GM19043 (cell line): ENCODE data around the gene PRKCE.

Source experiments
- ATAC-seq: cut with Tn5 transposase; IDR thresholded peaks from one replicate; pipeline ENCODE4 v1.9.1; 2021; ENCODE audit warnings: low read depth; ENCODE audit not compliant: unreplicated experiment

Gene PRKCE

GRCh38 chr2:46119453-46119852, 468.0 kb downstream of the PRKCE start:
- no peak for ATAC-seq

DNA sequence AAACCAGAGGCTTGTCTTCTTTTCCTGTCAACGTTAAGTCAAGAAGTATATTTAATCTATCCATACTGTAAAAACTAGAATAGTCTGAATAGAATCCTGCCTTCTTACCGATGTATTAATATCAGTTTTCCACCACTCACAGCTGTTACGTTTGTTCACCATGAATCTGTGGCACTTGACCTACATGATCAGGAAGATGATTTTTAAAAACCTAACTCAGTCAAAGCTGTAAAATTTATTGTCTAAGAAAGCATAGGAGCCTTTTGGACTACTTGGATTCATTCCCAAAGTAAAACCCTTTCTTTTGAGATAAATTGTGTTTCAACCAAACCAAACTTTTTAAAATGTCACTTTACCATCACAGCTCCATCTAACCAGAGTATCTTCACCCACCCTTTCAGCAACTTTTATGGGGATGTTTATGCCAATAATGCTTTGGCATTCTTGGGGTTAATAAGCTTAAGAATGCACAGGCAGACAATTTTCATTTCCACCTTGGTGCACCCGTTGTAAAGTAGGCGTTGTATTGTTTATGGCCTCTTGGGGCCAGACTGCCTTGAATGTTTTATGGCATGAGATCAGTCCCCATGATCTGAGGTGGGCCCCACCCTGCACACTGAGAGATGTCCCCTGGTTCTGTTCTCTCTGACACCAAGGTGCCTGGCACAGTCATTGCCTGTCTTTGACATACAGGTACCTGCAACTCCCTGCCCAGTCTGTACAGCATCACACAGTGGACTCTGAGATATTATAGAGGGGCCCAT, 469.5 kb downstream of the PRKCE start:
- ATAC-seq, result no peak

DNA sequence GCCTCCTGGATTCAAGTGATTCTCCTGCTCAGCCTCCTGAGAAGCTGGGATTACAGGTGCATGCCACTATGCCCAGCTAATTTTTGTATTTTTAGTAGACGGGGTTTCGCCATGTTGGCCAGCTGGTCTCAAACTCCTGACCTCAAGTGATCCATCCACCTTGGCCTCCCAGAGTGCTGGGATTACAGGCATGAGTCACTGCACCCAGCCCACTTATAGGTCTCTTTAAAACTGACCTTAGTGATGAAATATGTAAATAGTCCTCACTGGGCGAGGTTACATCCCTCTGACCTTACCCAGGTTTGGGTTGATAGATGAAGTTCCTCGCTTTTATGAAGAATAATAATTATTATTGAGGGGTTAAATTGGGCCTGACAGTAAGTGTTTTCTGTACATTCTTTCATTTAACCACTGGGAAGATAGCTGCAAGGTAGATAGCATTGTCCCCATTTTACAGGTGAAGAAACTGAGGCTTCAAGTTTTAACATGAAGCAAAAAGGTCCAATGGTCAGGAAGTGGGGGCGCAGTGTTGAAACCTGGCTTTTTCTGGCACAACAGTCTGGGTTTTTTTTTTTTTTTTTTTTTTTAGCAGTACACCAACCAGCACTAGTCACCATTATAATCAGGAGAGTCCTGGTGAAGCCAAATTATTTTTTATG, 471.0 kb downstream of the PRKCE start:
- ATAC-seq, result no peak

- no peak for ATAC-seq
Measured at GRCh38 chr2:46123013-46123412, 471.5 kb downstream of the PRKCE start.

DNA sequence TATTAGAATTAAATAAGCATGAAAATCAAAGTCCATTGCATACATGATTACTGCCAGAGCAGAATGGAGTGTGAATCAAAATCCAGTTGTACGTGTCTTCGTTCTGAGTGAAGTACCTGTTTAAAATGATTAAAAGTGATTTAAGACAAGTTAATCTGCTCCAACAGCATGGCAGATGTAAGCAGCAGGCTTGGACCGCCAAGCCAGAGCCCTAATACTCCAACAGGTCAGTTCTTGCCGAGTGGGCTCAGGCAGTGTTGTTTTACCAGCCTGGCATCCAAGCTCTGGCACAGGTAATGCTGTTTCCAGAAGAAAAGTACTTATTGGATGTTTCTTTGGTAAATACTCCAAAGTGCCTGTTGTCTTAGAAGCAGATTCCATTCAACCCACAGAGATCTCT, 474.3 kb downstream of the PRKCE start:
- no peak for ATAC-seq

DNA sequence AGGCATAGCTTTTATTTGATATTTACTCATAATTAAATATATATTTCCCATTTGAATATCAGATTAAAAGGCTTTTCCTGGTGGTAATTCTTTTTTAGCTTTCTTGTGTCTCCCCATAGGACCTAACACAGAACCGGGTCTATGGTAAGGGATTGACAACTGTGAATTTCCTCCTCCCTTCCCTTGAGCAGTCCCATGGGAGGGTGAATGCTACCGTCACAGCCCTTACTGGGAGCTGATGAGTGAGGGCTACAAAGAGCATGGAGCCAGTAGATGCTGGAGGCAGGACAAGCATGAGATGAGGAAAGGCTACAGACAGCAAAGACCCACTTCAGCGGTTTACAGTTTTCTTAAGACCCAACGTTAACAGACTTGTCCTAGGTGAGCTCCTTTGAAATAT, 475.1 kb downstream of the PRKCE start:
- no peak for ATAC-seq

- no peak for ATAC-seq
Measured at GRCh38 chr2:46127176-46127575, 475.7 kb downstream of the PRKCE start.

- ATAC-seq, result no peak
Measured at GRCh38 chr2:46130511-46130910, 479.0 kb downstream of the PRKCE start.

DNA sequence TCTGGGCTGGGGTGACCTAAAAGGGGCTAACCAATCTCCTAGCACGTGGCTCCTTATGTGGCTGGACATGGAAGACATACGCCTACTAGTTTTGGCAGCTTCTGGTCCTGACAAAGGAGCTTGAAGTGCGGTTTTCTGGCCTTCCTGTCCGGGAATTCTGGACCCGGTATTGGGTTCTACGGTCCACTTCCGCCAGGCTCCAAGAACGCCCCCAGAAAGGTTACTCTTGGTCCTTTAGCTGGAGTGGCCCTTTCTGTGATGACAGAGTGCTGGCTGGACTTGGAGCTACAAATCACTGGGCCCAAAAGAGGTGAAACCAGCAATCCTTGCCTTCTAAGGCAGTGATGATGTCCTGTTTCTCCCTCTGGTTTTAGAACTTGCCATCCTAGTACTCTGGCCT, 481.5 kb downstream of the PRKCE start:
- ATAC-seq, result no peak

GRCh38 chr2:46134531-46135227, 483.2 kb downstream of the PRKCE start:
- no peak for ATAC-seq

GRCh38 chr2:46135228-46135855, 483.9 kb downstream of the PRKCE start:
- ATAC-seq, result no peak

- ATAC-seq, result no peak
Measured at GRCh38 chr2:46135958-46136357, 484.5 kb downstream of the PRKCE start.

DNA sequence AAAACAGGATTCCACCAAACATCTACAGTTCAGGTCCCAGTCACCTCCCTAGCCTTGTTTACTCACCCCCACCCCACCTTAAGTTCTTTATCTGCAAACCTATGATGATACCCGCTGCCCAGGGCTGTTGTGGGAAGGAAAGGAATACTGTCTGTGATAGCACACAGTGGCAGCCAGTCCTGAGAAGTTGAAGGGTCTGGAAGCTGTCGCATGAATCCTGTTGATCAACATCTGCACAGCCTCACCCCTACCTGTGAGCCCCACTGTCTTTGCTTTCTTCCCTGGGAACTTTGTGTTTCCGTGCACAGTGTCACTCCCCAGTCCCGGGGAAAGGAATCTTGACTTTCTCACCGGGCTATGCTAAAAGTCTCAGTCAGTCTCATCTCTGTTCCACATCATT, 485.0 kb downstream of the PRKCE start:
- no peak for ATAC-seq

DNA sequence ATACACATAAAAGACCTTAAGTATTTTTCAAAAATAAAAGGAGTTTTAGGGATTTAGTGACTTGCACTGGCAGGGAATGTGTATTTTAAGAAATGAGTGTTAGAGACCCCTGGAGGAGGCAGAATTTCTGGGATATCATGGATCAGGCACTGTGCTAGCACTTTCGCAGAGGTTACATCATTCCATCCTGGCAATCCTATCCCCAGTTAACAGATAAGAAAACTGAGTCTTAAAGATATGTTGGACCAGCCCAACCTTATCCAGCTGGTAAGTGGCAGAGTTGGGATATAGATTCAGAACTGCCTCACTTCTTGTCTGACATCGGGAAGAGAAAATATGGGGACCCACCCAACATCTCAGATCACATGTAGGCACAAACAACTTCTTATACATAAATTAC, 485.5 kb downstream of the PRKCE start:
- ATAC-seq, result no peak

- ATAC-seq, result no peak
Measured at GRCh38 chr2:46142546-46143428, 491.3 kb downstream of the PRKCE start.

DNA sequence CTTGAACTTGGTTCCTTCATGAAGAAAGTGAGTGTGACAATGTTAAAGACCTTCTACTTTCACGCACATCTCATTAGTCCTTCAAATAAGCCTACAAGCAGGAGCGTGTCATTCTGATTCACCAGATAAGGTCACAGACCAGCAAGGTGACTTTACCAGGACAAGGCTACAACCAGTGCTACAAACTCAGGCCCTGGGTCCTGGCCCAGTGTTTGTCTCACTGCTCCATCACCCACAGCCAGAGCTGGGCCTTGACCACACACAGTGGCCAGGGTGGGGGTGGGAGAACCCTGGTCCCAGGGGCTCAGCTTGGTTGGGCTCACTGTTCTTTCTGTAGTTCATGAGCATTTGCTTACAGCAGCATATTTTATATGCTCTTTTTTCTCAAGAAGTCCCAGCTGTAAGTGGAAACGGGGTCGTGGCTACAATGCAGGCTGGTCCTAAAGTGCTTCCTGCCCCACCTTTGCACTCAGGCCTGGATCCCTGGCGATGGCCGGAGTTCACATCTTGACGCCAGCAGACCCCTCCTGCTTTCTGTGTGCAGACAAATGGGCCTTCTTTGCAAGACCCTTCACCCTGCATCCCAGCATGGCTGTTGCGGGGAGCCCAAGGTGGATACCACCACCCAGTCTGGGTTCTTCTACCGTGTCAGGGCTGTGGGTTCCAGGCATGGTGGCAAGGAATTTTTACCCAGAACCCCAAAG, 492.1 kb downstream of the PRKCE start:
- no peak for ATAC-seq

GRCh38 chr2:46144133-46144800, 492.8 kb downstream of the PRKCE start:
- ATAC-seq, result no peak

DNA sequence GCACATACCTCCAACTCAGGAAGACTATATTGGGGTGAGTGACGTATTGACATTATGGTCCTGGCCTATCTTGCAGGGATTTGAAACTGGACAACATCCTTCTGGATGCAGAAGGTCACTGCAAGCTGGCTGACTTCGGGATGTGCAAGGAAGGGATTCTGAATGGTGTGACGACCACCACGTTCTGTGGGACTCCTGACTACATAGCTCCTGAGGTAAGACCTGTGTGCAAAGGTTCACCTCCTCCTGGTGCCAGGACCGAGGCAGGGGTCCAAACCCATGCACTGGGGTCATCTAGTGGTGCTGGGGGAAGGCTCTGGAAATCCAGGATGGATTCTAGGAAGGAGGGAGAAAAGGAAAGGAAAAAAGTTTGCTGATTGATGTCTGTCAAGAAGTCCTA, 493.5 kb downstream of the PRKCE start:
- no peak for ATAC-seq

- no peak for ATAC-seq
Measured at GRCh38 chr2:46145840-46146239, 494.4 kb downstream of the PRKCE start.
